ENCODE results near the gene COQ10B. TPM values are rescaled to one million over a fixed set of nuclear protein-coding genes. Genes with fewer than 3 reads are reported as not detected.

Gene COQ10B
- polyA plus RNA-seq, 2 of the 4 experiments (the other 2 are of a cell fraction): 6.1 to 24.3 TPM

DNA sequence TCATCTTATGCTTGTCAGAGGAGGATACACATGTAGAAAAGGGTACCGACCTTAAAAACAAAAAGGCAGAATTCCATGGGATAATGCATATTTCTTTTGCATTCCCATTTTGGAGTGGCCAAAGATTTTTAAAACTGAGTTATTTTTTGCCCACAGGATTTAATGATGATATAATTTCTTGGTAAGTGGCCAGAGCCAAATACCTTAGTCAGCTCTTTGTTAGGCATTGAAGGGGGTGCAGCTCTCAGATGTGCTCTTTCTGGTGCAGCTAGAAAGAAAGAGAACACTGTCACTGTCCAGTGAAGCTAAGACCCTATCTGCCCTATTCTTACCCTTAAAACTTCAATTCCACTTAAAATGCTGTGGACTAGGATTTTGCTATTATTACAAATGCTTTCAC is 10.8 kb downstream of the COQ10B start:
- Histone ChIP-seq H3K4me3 (no peak overlapping the region), H3K9me3 (no peaks in the 10 kb centered on the region), H3K27ac (no peak overlapping the region), H3K4me2 (no peak overlapping the region), H3K4me1 (peaks cover 22% of the 10 kb centered on the region)
- DNase-seq (ENCODE audit: low read depth in 1 of 2, low spot score in 1 of 2) (no peak), FAIRE-seq (no peak), ATAC-seq (no peak)
- ChIA-PET POLR2A (interaction anchor here (0.5 to 1.1 kb wide), 4 partner anchors 11 to 58 kb away, joined by 3 read pairs; partner anchors contain the start of genes COQ10B and HSPD1), CTCF (no interaction called here)
- TF ChIP-seq EHF (CRISPR knock-in tag; IDR thresholded peaks at IDR 0.05): no peak
- TF ChIP-seq MAFK (IDR thresholded peaks at IDR 0.05; ENCODE audit: partially characterized antibody): peak; percentile 81
- TF ChIP-seq HDAC2 (IDR thresholded peaks at IDR 0.05): no peak
- 92% methylated on average over 1 of the region's 1 CpG for WGBS (ENCODE audit: missing lambda C conversion rate)

DNA sequence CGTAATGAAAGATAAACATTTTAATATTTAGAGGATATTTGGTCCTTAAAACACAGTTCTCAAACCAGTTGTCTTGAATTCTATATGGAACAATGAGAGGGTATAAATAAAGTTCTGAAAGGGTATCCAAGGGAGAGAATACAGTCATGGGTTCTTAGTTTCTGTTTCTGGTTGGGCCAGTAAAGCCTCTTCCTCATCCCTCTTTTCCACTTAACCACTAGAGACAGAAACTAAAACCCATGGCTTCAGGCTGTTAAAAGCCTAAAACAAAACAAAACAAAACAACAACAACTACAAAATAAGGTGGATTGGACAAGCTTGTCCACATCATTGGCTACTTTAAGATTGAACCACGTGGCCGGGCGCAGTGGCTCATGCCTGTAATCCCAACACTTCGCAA is 18.8 kb downstream of the COQ10B start:
- TF ChIP-seq ZC3H11A (IDR thresholded peaks at IDR 0.05) (no peak), HOXB5 (CRISPR knock-in tag; IDR thresholded peaks at IDR 0.05) (no peak), CBX8 (IDR thresholded peaks at IDR 0.05) (no peak), PHF8 (IDR thresholded peaks at IDR 0.05; ENCODE audit: borderline replicate concordance, low read depth) (no peak), NPAS2 (CRISPR knock-in tag; IDR thresholded peaks at IDR 0.05; ENCODE audit: borderline replicate concordance) (no peak), HDAC2 (IDR thresholded peaks at IDR 0.05) (no peak), BHLHE40 (IDR thresholded peaks at IDR 0.05; ENCODE audit: low read depth, low read length) (no peak), CHD2 (IDR thresholded peaks at IDR 0.05; ENCODE audit: low read length, partially characterized antibody) (no peak), ZSCAN20 (CRISPR knock-in tag; IDR thresholded peaks at IDR 0.05) (no peak)
- TF ChIP-seq, protein P1, sequence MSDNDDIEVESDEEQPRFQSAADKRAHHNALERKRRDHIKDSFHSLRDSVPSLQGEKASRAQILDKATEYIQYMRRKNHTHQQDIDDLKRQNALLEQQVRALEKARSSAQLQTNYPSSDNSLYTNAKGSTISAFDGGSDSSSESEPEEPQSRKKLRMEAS (IDR thresholded peaks at IDR 0.05): no peak
- TF ChIP-seq, protein P2, sequence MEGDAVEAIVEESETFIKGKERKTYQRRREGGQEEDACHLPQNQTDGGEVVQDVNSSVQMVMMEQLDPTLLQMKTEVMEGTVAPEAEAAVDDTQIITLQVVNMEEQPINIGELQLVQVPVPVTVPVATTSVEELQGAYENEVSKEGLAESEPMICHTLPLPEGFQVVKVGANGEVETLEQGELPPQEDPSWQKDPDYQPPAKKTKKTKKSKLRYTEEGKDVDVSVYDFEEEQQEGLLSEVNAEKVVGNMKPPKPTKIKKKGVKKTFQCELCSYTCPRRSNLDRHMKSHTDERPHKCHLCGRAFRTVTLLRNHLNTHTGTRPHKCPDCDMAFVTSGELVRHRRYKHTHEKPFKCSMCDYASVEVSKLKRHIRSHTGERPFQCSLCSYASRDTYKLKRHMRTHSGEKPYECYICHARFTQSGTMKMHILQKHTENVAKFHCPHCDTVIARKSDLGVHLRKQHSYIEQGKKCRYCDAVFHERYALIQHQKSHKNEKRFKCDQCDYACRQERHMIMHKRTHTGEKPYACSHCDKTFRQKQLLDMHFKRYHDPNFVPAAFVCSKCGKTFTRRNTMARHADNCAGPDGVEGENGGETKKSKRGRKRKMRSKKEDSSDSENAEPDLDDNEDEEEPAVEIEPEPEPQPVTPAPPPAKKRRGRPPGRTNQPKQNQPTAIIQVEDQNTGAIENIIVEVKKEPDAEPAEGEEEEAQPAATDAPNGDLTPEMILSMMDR (IDR thresholded peaks at IDR 0.05): no peak
- TF ChIP-seq, protein P3, sequence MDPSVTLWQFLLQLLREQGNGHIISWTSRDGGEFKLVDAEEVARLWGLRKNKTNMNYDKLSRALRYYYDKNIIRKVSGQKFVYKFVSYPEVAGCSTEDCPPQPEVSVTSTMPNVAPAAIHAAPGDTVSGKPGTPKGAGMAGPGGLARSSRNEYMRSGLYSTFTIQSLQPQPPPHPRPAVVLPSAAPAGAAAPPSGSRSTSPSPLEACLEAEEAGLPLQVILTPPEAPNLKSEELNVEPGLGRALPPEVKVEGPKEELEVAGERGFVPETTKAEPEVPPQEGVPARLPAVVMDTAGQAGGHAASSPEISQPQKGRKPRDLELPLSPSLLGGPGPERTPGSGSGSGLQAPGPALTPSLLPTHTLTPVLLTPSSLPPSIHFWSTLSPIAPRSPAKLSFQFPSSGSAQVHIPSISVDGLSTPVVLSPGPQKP (IDR thresholded peaks at IDR 0.05; ENCODE audit: low read depth, low read length): no peak
- Histone ChIP-seq H3K4me2 (no peak overlapping the region), H3K4me3 (no peak overlapping the region), H3K27ac (no peak overlapping the region), H3K9me3 (no peaks in the 10 kb centered on the region), H3K4me1 (no peaks in the 10 kb centered on the region)
- FAIRE-seq (no peak), DNase-seq (ENCODE audit: low read depth in 1 of 2, low spot score in 1 of 2) (no peak), ATAC-seq (no peak)
- 85% methylated on average over 5 of the region's 5 CpGs for WGBS (ENCODE audit: missing lambda C conversion rate)
- ChIA-PET POLR2A (no interaction called here), CTCF (no interaction called here)

DNA sequence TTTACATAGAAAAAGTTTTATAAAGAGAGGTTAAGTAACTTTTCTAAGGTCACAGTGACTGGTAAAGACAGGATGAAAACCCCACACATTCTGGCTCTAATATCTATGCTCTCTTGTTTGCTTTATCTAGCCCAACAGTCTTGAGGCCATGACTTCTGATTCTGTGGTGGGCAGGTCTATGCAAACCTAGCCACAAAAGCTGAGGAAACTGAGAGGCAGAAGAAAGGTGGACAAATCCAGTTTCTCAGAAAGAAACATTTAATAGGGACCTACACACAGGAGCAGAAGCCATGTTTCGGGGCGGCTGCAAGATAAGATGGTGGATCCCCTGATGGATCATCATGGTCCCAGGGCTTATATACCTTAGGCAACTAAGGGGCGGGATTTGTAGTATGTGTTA is 24.4 kb downstream of the COQ10B start:
- Histone ChIP-seq H3K4me2 (no peak overlapping the region), H3K27ac (no peak overlapping the region), H3K4me3 (no peak overlapping the region), H3K4me1 (peaks cover 8% of the 10 kb centered on the region), H3K9me3 (no peaks in the 10 kb centered on the region)
- FAIRE-seq (no peak), DNase-seq (ENCODE audit: low read depth in 1 of 2, low spot score in 1 of 2) (no peak), ATAC-seq (no peak)
- ChIA-PET POLR2A (interaction anchor here (0.5 kb wide), 1 partner anchor 16 kb away, joined by 3 read pairs; no protein-coding TSS in a partner anchor), CTCF (no interaction called here)
- WGBS (ENCODE audit: missing lambda C conversion rate): 91% methylated on average over 3 of the region's 3 CpGs
- TF ChIP-seq, protein P4, sequence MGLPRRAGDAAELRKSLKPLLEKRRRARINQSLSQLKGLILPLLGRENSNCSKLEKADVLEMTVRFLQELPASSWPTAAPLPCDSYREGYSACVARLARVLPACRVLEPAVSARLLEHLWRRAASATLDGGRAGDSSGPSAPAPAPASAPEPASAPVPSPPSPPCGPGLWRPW (IDR thresholded peaks at IDR 0.05): no peak
- TF ChIP-seq RARB (CRISPR knock-in tag; IDR thresholded peaks at IDR 0.05) (no peak), SREBF2 (IDR thresholded peaks at IDR 0.05) (no peak), RCOR1 (IDR thresholded peaks at IDR 0.05; ENCODE audit: low read depth, low read length) (no peak), RAD21 (conservative IDR thresholded peaks at IDR 0.05 in 1 of 2, IDR thresholded peaks at IDR 0.05 in 1 of 2) (no peak)
- TF ChIP-seq, protein P5, sequence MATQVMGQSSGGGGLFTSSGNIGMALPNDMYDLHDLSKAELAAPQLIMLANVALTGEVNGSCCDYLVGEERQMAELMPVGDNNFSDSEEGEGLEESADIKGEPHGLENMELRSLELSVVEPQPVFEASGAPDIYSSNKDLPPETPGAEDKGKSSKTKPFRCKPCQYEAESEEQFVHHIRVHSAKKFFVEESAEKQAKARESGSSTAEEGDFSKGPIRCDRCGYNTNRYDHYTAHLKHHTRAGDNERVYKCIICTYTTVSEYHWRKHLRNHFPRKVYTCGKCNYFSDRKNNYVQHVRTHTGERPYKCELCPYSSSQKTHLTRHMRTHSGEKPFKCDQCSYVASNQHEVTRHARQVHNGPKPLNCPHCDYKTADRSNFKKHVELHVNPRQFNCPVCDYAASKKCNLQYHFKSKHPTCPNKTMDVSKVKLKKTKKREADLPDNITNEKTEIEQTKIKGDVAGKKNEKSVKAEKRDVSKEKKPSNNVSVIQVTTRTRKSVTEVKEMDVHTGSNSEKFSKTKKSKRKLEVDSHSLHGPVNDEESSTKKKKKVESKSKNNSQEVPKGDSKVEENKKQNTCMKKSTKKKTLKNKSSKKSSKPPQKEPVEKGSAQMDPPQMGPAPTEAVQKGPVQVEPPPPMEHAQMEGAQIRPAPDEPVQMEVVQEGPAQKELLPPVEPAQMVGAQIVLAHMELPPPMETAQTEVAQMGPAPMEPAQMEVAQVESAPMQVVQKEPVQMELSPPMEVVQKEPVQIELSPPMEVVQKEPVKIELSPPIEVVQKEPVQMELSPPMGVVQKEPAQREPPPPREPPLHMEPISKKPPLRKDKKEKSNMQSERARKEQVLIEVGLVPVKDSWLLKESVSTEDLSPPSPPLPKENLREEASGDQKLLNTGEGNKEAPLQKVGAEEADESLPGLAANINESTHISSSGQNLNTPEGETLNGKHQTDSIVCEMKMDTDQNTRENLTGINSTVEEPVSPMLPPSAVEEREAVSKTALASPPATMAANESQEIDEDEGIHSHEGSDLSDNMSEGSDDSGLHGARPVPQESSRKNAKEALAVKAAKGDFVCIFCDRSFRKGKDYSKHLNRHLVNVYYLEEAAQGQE (IDR thresholded peaks at IDR 0.05): no peak
